ENCODE results near the gene ACOT8.
"Not testable (repeated sequence)": the region's sequence is repeated elsewhere in the genome, so short reads cannot be mapped to it uniquely, and the experiment has no call there.

ACOT8 gene

DNA sequence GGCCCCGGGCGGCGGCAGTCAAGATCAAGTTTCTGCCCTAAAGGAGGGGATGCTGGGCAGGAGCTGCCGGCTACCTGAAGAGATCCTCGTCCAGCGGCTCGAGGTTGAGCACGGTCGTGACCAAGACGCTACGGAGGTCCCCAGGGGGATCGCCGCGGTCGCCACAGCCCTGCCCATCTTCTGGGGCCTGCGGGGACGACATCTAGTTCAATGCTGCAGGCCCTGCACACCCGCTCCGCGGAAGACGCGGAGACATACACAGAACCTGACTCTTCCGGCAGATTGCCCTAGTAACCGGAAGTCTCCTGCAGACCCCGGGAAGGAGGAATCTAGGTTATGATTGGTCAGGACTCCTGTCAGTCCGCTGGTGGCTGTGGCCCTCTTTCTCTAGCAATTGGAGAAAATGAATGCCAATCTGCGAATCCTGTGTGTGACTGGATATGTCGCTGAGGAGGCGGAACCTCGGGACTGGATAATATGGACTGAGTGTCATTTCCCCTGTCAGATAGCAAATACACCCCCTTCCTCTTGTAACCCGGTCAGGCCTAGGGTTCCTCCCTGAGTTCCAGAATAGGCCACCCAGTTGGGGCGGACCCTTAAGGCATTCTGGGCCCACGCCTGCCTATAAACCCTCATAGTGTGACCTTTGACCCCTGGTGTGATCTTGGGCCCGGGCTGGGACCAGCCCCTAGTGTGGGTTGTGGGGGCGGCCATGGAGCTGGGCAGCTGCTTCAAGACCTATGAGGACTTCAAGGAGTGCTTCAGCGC lies at the start of gene ACOT8, which contains the start of gene ZSWIM3:
TSS of gene ACOT8 (minus strand) at position 279 of the 768 bp plus-strand sequence. CDS start at position 202, 77 bp downstream.
TSS of gene ZSWIM3 (plus strand) at position 501 of the 768 bp plus-strand sequence. CDS start at position 713, 212 bp downstream.
- Histone ChIP-seq H3K79me2 (ENCODE audit: insufficient read depth, low read depth) (peaks cover 24% of the 10 kb centered on the region), H3K27me3 (ENCODE audit: insufficient read depth, low read depth) (no peaks in the 10 kb centered on the region), H3K4me2 (peak within 1 kb of the TSS; percentile 93), H4K20me1 (ENCODE audit: insufficient read depth) (no peaks in the 10 kb centered on the region), H3K36me3 (ENCODE audit: insufficient read depth) (no peaks in the 10 kb centered on the region), H2AFZ (ENCODE audit: low read depth) (peak within 1 kb of the TSS; percentile 95), H3K9ac (peak within 1 kb of the TSS; percentile 56; the same call in 1 of the 2 replicates), H3K27ac (peak within 1 kb of the TSS; percentile 13; the same call in 1 of the 2 replicates), H3K4me3 (IDR thresholded peaks at IDR 0.05; ENCODE audit: insufficient read depth, low read depth, low read length) (no peak within 1 kb of the TSS), H3K4me1 (ENCODE audit: low read depth, poor library complexity, severe bottlenecking) (peaks cover 30% of the 10 kb centered on the region)
- TF ChIP-seq, protein P1, sequence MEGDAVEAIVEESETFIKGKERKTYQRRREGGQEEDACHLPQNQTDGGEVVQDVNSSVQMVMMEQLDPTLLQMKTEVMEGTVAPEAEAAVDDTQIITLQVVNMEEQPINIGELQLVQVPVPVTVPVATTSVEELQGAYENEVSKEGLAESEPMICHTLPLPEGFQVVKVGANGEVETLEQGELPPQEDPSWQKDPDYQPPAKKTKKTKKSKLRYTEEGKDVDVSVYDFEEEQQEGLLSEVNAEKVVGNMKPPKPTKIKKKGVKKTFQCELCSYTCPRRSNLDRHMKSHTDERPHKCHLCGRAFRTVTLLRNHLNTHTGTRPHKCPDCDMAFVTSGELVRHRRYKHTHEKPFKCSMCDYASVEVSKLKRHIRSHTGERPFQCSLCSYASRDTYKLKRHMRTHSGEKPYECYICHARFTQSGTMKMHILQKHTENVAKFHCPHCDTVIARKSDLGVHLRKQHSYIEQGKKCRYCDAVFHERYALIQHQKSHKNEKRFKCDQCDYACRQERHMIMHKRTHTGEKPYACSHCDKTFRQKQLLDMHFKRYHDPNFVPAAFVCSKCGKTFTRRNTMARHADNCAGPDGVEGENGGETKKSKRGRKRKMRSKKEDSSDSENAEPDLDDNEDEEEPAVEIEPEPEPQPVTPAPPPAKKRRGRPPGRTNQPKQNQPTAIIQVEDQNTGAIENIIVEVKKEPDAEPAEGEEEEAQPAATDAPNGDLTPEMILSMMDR (conservative IDR thresholded peaks at IDR 0.05; ENCODE audit: low read depth, low read length): no peak

DNA sequence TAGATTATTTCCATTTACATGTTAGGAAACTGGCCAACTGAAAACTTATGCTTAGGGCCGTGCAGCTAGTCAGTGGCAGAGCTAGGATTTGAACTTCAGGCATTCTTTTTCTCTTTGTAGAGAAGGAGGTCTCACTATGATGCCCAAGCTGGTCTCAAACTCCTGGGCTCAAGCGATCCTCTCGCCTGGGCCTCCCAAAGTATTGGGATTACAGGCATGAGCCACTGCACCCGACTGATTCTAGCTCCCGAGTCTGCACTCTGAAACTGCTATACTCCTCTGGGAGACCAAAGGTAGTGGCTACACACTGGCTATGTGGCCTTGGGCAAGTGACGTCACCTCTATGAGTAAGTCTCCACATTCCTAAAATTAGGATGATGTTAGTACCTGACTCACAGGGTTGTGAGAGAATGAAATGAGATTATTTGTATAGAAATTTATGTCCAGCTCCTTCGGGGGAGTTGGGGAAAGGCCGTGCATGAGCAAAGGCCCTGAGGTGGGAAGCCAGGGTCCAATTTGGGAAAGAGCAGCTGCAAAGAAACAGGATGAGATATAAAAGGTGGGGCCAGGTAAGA lies 48.4 kb upstream of the ACOT8 start:
- H3K27me3 ChIP-seq (ENCODE audit: insufficient read depth, low read depth): no peaks in the 10 kb centered on the region
- H3K9ac ChIP-seq: no peak overlapping the region
- H3K79me2 ChIP-seq (ENCODE audit: insufficient read depth, low read depth): no peaks in the 10 kb centered on the region
- H2AFZ ChIP-seq (ENCODE audit: low read depth): no peak overlapping the region
- H4K20me1 ChIP-seq (ENCODE audit: insufficient read depth): no peaks in the 10 kb centered on the region
- no peak overlapping the region for H3K27ac ChIP-seq
- no peak overlapping the region for H3K4me2 ChIP-seq
- TF ChIP-seq, protein P1 (conservative IDR thresholded peaks at IDR 0.05; ENCODE audit: low read depth, low read length): no peak
- H3K4me1 ChIP-seq (ENCODE audit: low read depth, poor library complexity, severe bottlenecking): peaks cover 9% of the 10 kb centered on the region
- H3K4me3 ChIP-seq (IDR thresholded peaks at IDR 0.05; ENCODE audit: insufficient read depth, low read depth, low read length): no peak overlapping the region
- no peaks in the 10 kb centered on the region for H3K36me3 ChIP-seq (ENCODE audit: insufficient read depth)

DNA sequence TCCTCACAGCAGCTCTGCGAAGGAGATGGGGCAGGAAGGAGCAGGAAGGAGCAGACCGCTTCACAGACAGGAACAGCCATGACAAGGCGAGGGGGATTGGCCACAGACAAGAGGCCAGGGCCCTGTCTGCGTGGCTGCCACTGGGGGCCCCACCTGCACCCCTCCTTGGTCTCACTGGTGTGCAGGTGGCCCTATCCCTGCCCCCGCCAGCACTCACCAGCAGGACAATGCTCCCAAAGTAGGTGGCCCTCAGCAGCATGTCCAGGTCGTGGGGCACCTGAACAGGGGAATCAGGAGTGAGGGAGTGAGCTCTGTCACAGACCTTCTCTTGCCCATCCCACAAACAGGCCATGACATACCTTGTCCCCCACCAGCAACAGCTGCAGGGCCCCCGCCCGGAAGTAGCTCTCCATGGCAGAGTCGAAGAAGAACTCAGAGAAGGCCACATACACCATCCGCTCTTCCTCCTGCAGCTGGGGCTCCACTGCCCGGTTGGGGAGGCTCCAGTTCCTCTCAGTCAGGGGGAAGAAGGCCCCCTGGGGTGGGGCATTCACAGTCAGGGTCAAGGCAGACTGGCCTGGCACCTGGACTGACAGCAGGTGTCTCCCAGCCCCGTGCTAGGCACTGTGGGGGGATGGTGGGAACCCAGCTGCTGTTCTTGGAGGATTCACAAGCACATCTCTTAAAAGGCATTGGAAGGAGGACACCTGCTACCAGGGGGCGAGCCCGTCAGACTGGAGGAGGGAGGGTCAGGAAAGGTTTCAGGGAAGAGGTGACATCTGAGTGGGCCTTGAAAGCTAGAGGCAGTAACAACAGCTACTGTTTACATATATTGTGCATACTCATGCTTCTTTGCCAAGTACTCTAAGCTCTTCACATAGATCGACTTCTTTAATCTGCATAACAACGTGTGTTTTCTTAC lies 47.7 kb upstream of the ACOT8 start:
- Histone ChIP-seq H3K36me3 (ENCODE audit: insufficient read depth) (no peaks in the 10 kb centered on the region), H3K4me2 (no peak overlapping the region), H3K27me3 (ENCODE audit: insufficient read depth, low read depth) (no peaks in the 10 kb centered on the region), H3K27ac (no peak overlapping the region), H4K20me1 (ENCODE audit: insufficient read depth) (no peaks in the 10 kb centered on the region), H3K4me1 (ENCODE audit: low read depth, poor library complexity, severe bottlenecking) (peaks cover 2% of the 10 kb centered on the region), H3K9ac (no peak overlapping the region), H3K79me2 (ENCODE audit: insufficient read depth, low read depth) (no peaks in the 10 kb centered on the region), H3K4me3 (IDR thresholded peaks at IDR 0.05; ENCODE audit: insufficient read depth, low read depth, low read length) (no peak overlapping the region), H2AFZ (ENCODE audit: low read depth) (no peak overlapping the region)
- TF ChIP-seq, protein P1 (conservative IDR thresholded peaks at IDR 0.05; ENCODE audit: low read depth, low read length): no peak

DNA sequence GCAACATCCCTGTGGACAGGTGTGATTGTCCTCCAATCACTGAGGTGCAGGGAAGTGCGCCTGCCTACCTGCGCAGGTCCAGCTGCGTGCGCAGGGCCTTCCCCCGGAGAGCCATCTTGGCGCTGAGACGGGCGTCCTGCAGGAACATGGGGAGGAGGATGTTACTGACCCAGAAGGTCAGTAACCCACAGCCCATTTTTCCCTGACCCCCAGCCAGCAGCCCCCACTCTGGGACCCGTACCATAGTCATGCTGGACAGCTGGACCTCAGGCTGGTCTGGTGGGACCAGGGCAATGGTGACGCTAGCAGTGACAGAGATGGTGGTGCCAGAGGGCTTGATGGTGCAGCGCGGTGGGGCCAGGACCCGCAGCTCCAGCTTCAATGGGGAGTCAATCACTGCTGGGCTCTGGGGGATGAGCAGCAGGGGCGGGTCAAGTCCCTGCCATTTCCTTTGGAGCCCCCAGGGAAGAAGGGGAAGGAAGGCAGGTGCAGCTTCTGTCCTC lies 45.1 kb upstream of the ACOT8 start:
- H4K20me1 ChIP-seq (ENCODE audit: insufficient read depth): no peaks in the 10 kb centered on the region
- no peaks in the 10 kb centered on the region for H3K4me1 ChIP-seq (ENCODE audit: low read depth, poor library complexity, severe bottlenecking)
- H3K79me2 ChIP-seq (ENCODE audit: insufficient read depth, low read depth): no peaks in the 10 kb centered on the region
- TF ChIP-seq, protein P1 (conservative IDR thresholded peaks at IDR 0.05; ENCODE audit: low read depth, low read length): no peak
- no peak overlapping the region for H3K9ac ChIP-seq
- no peak overlapping the region for H3K27ac ChIP-seq
- no peak overlapping the region for H3K4me2 ChIP-seq
- H3K4me3 ChIP-seq (IDR thresholded peaks at IDR 0.05; ENCODE audit: insufficient read depth, low read depth, low read length): no peak overlapping the region
- H3K36me3 ChIP-seq (ENCODE audit: insufficient read depth): no peaks in the 10 kb centered on the region
- H2AFZ ChIP-seq (ENCODE audit: low read depth): no peak overlapping the region
- H3K27me3 ChIP-seq (ENCODE audit: insufficient read depth, low read depth): no peaks in the 10 kb centered on the region

DNA sequence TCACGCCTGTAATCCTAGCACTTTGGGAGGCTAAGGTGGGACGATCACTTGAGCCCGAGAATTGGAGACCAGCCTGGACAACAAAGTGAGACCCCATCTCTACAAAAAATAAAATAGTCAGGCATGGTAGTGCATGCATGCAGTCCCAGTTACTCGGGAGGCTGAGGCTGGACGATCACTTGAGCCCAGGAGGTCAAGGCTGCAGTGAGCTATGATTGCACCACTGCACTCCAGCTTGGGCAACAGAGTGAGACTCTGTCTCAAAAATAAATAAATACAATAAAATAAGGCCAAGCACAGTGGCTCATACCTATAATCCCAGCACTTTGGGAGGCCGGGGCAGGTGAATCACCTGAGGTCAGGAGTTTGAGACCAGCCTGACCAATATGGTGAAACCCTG lies 44.1 kb upstream of the ACOT8 start:
- H3K79me2 ChIP-seq (ENCODE audit: insufficient read depth, low read depth); H3K4me2 ChIP-seq; H3K36me3 ChIP-seq (ENCODE audit: insufficient read depth): not testable (repeated sequence)

More for the DNA sequence above, 44.1 kb upstream of the ACOT8 start:
- H2AFZ ChIP-seq (ENCODE audit: low read depth); H3K4me3 ChIP-seq (IDR thresholded peaks at IDR 0.05; ENCODE audit: insufficient read depth, low read depth, low read length); H3K27ac ChIP-seq; H3K9ac ChIP-seq; H3K27me3 ChIP-seq (ENCODE audit: insufficient read depth, low read depth); H3K4me1 ChIP-seq (ENCODE audit: low read depth, poor library complexity, severe bottlenecking); H4K20me1 ChIP-seq (ENCODE audit: insufficient read depth): not testable (repeated sequence)

Data from KMS-11 (cell line).